Right renal cortex interstitium (tissue), 3 donors: ENCODE results near the gene LAMB3. TPM values are rescaled to one million over a fixed set of nuclear protein-coding genes. Genes with fewer than 3 reads are reported as not detected.

Experiments
- DNase-seq, 3 donors: peaks; one replicate each; pipeline ENCODE4 v3.0.0-alpha.2; 2013; ENCODE audit warnings: low read depth in 3 of 3, low spot score in 2 of 3
- polyA plus RNA-seq, 3 donors: library from polyadenylated mRNA; unstranded; fragments of 120-200 nt; gene quantifications; one replicate each; pipeline ENCODE4 v1.2.1, GENCODE V29; 2013; ENCODE audit not compliant: insufficient read length in 3 of 3

Gene LAMB3
- polyA plus RNA-seq, 3 donors = 0.76 to 1.4 (median 0.92) TPM

GRCh38 chr1:209667103-209667502 is 14.9 kb upstream of the LAMB3 start:
- no peak for DNase-seq

- no peak for DNase-seq
Measured at GRCh38 chr1:209662879-209663327, 10.7 kb upstream of the LAMB3 start.

GRCh38 chr1:209661071-209661470 is 8.8 kb upstream of the LAMB3 start:
- DNase-seq = no peak

GRCh38 chr1:209659909-209660308 is 7.7 kb upstream of the LAMB3 start:
- DNase-seq = no peak

GRCh38 chr1:209657918-209658317 is 5.7 kb upstream of the LAMB3 start:
- DNase-seq = no peak

- DNase-seq = no peak
Measured at GRCh38 chr1:209657140-209657879, 5.1 kb upstream of the LAMB3 start.

GRCh38 chr1:209655411-209656231 is 3.4 kb upstream of the LAMB3 start:
- DNase-seq = no peak

- no peak for DNase-seq
Measured at GRCh38 chr1:209653915-209654351, 1.7 kb upstream of the LAMB3 start.

- DNase-seq = peak in 1 of 3 donors; percentile 49
Measured at GRCh38 chr1:209652873-209653401, 712 bp upstream of the LAMB3 start.

- DNase-seq = no peak
Measured at GRCh38 chr1:209651138-209651587, 1.1 kb downstream of the LAMB3 start.

GRCh38 chr1:209650454-209650853 is 1.8 kb downstream of the LAMB3 start:
- DNase-seq = no peak

- no peak for DNase-seq
Measured at GRCh38 chr1:209648931-209649776, 3.1 kb downstream of the LAMB3 start.

- no peak for DNase-seq
Measured at GRCh38 chr1:209648346-209648745, 3.9 kb downstream of the LAMB3 start.

- no peak for DNase-seq
Measured at GRCh38 chr1:209647156-209647555, 5.1 kb downstream of the LAMB3 start.

- DNase-seq = no peak
Measured at GRCh38 chr1:209646558-209646957, 5.7 kb downstream of the LAMB3 start.

GRCh38 chr1:209645574-209646452 is 6.4 kb downstream of the LAMB3 start:
- no peak for DNase-seq

- no peak for DNase-seq
Measured at GRCh38 chr1:209643285-209644020, 8.8 kb downstream of the LAMB3 start.

GRCh38 chr1:209642816-209643215 is 9.4 kb downstream of the LAMB3 start:
- no peak for DNase-seq

GRCh38 chr1:209641832-209642172 is 10.4 kb downstream of the LAMB3 start:
- DNase-seq = peak in 2 of 3 donors; percentile 69 to 71
